Stimulated activated CD8-positive, alpha-beta memory T cell treated with anti-CD3 and anti-CD28 coated beads, Interleukin-12 subunit alpha, Interleukin-12 subunit beta, amount 100 ng/mL, for 1 hour (primary cell): ENCODE data around the gene RWDD1.

Source experiments
- DNase-seq: peaks from one replicate; pipeline ENCODE4 v3.0.0-alpha.2; 2020; ENCODE audit warnings: low read depth

RWDD1 gene

DNA sequence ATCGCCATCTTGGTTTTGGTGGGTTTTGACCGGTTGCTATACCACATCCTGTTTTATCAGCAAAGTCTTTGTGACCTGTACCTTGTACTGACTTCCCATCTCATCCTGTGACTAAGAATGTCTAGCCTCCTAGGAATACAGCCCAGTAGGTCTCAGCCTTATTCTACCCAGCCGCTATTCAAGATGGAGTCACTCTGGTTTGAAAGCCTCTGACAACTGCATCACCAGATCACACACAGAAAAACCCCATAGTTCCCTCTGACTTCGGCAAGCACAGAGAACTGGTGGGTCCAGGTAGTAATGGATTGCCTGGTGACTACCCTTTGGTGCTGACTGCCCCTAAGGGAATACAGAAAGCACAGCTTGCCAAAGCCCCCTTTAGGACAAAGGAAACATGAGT, 34.6 kb downstream of the RWDD1 start:
- DNase-seq, result no peak

DNA sequence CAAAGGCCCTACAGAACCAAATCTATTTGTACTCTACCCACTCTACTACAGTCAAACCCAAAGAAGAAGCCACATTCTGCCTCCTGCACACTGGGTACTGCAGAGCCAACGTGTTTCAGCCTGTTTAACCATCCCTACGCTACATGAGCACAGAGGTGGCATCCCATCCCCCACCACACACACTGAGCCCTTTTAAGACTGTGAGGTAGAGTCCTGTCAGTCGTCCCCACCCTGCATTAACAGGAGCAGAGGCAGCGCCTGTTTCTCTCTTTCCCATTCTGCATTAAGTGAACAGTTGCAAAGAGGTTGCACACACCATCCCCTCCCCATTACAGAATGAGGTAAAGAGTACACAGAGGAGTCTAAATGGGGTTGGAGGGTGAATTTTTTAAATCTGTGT, 39.8 kb downstream of the RWDD1 start:
- no peak for DNase-seq

DNA sequence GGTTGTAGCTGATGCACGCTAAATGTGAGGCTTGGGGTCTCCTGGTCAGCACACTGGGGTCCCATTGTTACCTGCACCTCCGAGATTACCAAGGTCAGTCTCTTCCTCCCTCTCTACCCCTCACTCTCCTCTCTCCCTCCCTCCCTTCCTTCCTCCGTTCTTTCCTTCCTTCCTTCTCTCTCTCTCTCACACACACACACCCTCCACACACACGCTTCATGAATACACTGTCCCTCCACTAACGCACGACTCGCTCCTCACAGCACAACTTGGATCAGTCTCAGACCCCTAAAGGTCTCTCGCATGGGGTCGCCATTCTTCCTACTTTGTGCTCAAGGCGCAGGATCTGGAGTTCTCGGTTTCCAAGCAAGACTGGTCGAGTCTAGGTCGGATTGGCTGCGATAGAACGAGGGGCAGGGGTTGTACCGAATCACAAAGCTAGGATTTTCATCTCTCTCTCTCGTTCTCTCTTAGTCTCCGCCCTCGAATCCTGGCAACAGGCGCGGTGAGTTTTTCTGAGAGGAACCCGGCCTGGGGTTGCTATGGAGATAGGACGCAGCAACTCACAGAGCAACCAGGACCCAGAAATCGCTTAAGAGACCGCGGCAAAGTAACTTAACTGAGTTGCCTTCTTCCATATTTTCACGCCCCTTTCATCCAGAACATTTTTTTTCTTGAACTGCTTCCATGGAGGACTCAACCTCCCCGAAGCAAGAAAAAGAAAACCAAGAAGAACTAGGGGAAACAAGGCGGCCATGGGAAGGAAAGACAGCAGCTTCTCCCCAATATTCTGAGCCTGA, 44.8 kb downstream of the RWDD1 start, which contains the start of gene RSPH4A:
RSPH4A (plus strand) TSS at position 543 of the 800 bp plus-strand sequence; CDS start at position 688, 145 bp downstream.
- DNase-seq, result peak; percentile 24

DNA sequence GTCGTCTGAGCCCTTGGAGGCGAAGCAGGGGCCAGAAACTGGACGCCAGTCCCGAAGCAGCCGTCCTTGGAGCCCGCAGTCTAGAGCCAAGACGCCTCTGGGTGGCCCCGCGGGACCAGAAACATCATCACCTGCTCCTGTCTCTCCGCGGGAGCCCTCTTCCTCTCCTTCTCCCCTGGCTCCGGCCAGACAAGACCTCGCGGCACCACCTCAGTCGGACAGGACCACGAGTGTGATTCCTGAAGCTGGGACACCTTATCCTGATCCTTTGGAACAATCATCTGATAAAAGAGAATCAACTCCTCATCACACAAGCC, 45.4 kb downstream of the RWDD1 start:
- DNase-seq, result no peak

DNA sequence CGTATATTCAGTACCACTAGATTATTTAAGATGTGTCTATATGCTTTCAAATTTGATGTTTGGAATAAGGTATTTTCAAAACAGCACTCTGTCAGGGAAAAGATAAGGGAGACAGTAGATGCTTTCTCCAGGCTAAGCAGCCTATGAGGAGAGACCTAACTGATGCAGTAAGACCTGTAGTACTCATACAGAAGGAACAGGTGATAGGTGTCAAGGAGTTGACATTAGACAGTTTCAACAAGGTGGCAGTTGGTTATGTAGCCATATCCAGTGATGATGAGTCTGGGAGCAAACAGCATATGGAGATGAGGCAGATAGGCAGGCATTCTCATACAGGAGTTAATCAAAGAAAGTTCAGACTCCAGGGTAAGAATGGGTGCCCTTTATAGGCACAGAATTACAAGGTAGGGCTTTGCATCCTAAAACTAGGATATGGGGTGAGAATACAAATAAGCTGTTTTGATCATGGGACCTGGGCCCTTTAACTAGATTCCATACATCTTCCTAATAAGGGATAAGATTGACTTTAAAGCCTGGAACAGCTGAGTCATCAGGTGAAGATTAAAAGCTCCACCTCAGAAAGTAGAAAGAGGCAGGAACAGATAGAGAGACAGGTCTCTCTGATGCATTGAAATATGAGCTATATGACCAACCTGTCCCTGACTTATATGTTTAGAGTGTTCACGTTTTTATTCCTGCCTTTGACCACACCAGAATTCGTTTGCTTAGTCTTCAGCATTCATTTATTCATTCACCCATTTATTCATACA, 52.9 kb downstream of the RWDD1 start:
- no peak for DNase-seq

DNA sequence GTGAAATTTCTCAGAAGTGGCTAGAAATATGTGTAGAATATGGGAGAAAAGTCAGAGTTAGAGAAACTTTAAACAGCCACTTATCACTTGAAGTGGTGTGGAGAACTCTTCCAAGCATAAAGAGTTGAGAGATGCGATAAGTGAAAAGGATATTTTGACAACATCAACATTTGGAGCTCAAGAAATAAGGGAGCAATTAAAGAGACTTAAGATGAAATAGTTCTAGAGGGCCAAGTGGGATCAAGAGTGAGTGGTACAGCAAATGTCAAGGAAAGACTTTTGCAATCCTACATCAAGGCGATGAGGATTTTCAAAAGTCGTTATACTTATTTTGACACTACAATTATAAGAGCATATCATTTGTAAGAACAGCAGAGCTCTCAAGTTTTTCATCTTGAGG, 54.6 kb downstream of the RWDD1 start:
- DNase-seq, result no peak

DNA sequence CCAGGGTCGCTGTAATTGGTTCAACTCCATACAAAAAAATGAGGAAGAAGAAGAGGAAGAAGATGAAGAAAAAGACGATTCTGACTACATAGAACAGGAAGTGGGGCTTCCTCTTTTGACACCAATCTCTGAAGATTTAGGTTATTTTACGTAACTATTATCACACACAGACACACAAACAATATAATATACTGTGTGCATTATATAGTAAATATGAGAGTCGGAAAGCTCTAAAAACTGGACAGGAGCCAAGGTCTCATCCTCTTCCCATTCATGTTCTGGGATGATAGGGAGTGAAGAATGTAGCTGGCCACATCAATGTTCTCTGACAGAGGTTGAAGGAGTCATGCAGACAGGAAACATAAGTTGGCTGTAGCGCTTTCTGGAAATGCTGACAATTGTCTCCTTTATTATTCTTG, 58.3 kb downstream of the RWDD1 start:
- DNase-seq, result no peak

DNA sequence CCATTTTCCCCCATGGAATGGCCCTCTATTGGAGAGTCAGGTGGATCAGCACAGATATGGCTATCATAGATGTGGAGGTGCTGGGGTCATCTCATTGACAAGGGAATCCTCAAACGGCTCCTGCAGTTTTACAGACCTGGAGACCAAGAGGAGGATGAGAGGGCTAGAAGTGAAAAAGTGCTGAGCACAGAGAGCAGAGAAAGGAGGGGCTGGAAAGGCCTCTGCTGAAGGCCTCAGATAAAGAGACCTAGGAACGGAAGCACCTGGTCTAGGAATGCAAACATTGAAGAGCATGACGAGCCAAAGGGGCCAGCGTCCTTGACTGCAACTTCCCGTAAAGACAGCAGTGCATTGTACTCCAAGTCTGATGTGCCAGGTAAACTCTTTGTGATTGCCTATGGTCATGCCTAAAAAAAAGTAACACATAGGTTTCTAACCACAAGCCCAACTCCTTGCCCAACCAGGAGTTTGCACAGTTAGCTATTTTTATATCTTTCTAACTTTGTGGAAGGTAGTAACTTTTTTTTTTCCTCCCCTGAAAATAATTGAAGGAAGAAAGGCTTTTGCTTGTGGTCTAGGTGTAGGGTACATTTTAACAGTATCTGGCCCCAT, 60.2 kb downstream of the RWDD1 start:
- DNase-seq, result no peak

DNA sequence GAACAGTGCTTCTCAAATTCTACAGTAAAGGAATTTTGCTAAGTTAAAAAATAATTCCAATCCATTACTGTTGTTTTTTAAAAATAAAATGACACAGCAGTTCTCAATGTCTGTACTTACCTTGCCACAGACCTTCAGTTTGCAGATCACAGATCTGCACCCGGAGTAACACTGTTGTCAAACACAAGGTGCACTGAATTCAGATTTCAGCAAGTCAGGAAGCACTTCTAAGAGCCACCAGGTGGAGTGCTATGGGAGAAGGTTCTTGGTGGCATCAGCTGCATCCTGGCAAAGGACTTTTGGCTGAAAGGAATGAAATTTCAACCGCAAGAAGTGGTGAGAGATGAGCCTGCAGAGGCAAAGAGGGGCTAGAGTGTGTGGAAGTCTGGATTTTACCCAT, 62.4 kb downstream of the RWDD1 start:
- DNase-seq, result no peak
